Endothelial cell of umbilical vein (primary cell): ENCODE results near the gene CFD. TPM values are rescaled to one million over a fixed set of nuclear protein-coding genes. Genes with fewer than 3 reads are reported as not detected.

Source experiments
- BruUV-seq: library from RNA; stranded (reverse); fragments of 400-500 nt; replicated peaks from 2 replicates; lab custom pipeline; 2021; lab: Mats Ljungman, UMichigan
- CTCF ChIA-PET: fragments of 300-600, 350-600 bp; sonication (Branson Sonifier 250); formaldehyde crosslinking; loops from one replicate; lab custom pipeline; 2021; ENCODE audit warnings: antibody characterized with exemption, inconsistent platforms; lab: Charles Lee
- POLR2A ChIA-PET: fragments of 300-600, 350-600 bp; sonication (Branson Sonifier 250); formaldehyde crosslinking; loops from one replicate; lab custom pipeline; 2021; ENCODE audit warnings: antibody characterized with exemption, inconsistent platforms; lab: Charles Lee
- DNase-seq: peaks from one replicate; pipeline ENCODE4 v3.0.0-alpha.2; 2011; ENCODE audit warnings: low read depth, low spot score
- FAIRE-seq: peaks from 2 replicates; lab custom pipeline; 2011; peaks lifted over from hg19 to GRCh38; lab: Jason Lieb, UNC
- H2AFZ ChIP-seq: 2 replicates; pipeline ENCODE4 v1.6.0; 2012; ENCODE audit warnings: low read depth, low read length, control low read depth, inconsistent platforms
- H3K27ac ChIP-seq: 2 replicates; pipeline ENCODE4 v1.5.1; 2011; ENCODE audit warnings: low read depth, mild to moderate bottlenecking, control low read depth, low read length, moderate library complexity; ENCODE audit not compliant: insufficient read depth
- H3K27me3 ChIP-seq, 2 experiments: 2 replicates each; pipeline versions ENCODE4 v1.6.0 to v1.6.1; 2011; ENCODE audit warnings: low read length in 2 of 2, mixed read lengths in 1 of 2; ENCODE audit not compliant: control insufficient read depth in 2 of 2, insufficient read depth in 2 of 2
- H3K36me3 ChIP-seq, 2 experiments: 2 replicates in 1 of 2; 3 replicates in 1 of 2; pipeline ENCODE4 v1.5.1; 2011; ENCODE audit warnings: low read length in 2 of 2, mild to moderate bottlenecking in 1 of 2, moderate library complexity in 1 of 2; ENCODE audit not compliant: control insufficient read depth in 2 of 2, insufficient read depth in 2 of 2; ENCODE audit errors: extremely low read depth in 1 of 2
- H3K4me1 ChIP-seq: 3 replicates; pipeline ENCODE4 v1.5.1; 2011; ENCODE audit warnings: mild to moderate bottlenecking, low read length; ENCODE audit not compliant: control insufficient read depth, insufficient read depth; ENCODE audit errors: extremely low read depth
- H3K4me2 ChIP-seq: 2 replicates; pipeline ENCODE4 v1.6.1; 2011; ENCODE audit warnings: low read length, control low read depth, mixed read lengths; ENCODE audit not compliant: insufficient read depth
- H3K4me3 ChIP-seq, 3 experiments: fragments of 200-600 bp in 1 of 3; sonication (generic), shearing (Covaris generic) in 1 of 3; replicated peaks in 1 of 3; 2 replicates each; pipeline ENCODE4 v1.5.1; 2011 to 2016; ENCODE audit warnings: control low read depth in 3 of 3, low read length in 3 of 3, mild to moderate bottlenecking in 2 of 3, inconsistent platforms in 1 of 3, low read depth in 1 of 3, moderate library complexity in 1 of 3; ENCODE audit not compliant: insufficient read depth in 1 of 3
- H3K79me2 ChIP-seq: 2 replicates; pipeline ENCODE4 v1.6.0; 2012; ENCODE audit warnings: low read length, inconsistent platforms; ENCODE audit not compliant: control insufficient read depth, insufficient read depth
- H3K9ac ChIP-seq: replicated peaks from 2 replicates; pipeline ENCODE3; 2011; ENCODE audit warnings: low read length, control low read depth; ENCODE audit not compliant: insufficient read depth; ENCODE audit errors: extremely low read depth
- H3K9me1 ChIP-seq: replicated peaks from 3 replicates; pipeline ENCODE4 v1.6.0; 2011; ENCODE audit warnings: mild to moderate bottlenecking, low read length; ENCODE audit not compliant: control insufficient read depth, insufficient read depth; ENCODE audit errors: extremely low read depth
- H3K9me3 ChIP-seq: replicated peaks from 2 replicates; pipeline ENCODE4 v1.5.1; 2012; ENCODE audit warnings: low read length, inconsistent platforms; ENCODE audit not compliant: control insufficient read depth, insufficient read depth
- H4K20me1 ChIP-seq: replicated peaks from 2 replicates; pipeline ENCODE3; 2011; ENCODE audit warnings: mild to moderate bottlenecking, low read length; ENCODE audit not compliant: control insufficient read depth, insufficient read depth; ENCODE audit errors: extremely low read depth
- CTCF ChIP-seq, 2 donors: IDR thresholded peaks; 1 replicate in 1 of 2; 2 replicates in 1 of 2; pipeline ENCODE4 v1.5.1; 2011; ENCODE audit warnings: low read length in 2 of 2, mild to moderate bottlenecking in 2 of 2, moderate library complexity in 2 of 2, control low read depth in 1 of 2, inconsistent platforms in 1 of 2, low read depth in 1 of 2; ENCODE audit not compliant: insufficient read depth in 1 of 2; ENCODE audit errors: extremely low read depth in 1 of 2
- EZH2 ChIP-seq: IDR thresholded peaks from 2 replicates; pipeline ENCODE4 v1.6.1; 2012; ENCODE audit warnings: borderline replicate concordance, low read depth, mild to moderate bottlenecking, moderate library complexity, low read length, inconsistent platforms; ENCODE audit not compliant: severe bottlenecking
- FOS ChIP-seq: IDR thresholded peaks from 2 replicates; pipeline ENCODE4 v1.6.1; 2011; ENCODE audit warnings: mild to moderate bottlenecking, low read length, moderate library complexity, borderline replicate concordance; ENCODE audit not compliant: insufficient read depth
- GATA2 ChIP-seq: IDR thresholded peaks from 2 replicates; pipeline ENCODE4 v1.7.0; 2011; ENCODE audit warnings: low read depth, mild to moderate bottlenecking, moderate library complexity, mixed read lengths, low read length; ENCODE audit not compliant: insufficient read length, insufficient read depth
- JUN ChIP-seq: IDR thresholded peaks from 2 replicates; pipeline ENCODE4 v1.6.1; 2011; ENCODE audit warnings: borderline replicate concordance, low read depth; ENCODE audit not compliant: insufficient read length, insufficient read depth
- MAX ChIP-seq: IDR thresholded peaks from 2 replicates; pipeline ENCODE4 v1.6.1; 2011; ENCODE audit not compliant: insufficient read depth, insufficient read length
- MYC ChIP-seq: IDR thresholded peaks from one replicate; pipeline ENCODE4 v1.6.1; 2011; ENCODE audit warnings: mild to moderate bottlenecking, low read depth, low read length
- POLR2A ChIP-seq: IDR thresholded peaks from 2 replicates; pipeline ENCODE4 v1.6.1; 2012; ENCODE audit warnings: low read depth, mild to moderate bottlenecking, control low read depth, low read length
- POLR2AphosphoS5 ChIP-seq: IDR thresholded peaks from 2 replicates; pipeline ENCODE4 v1.6.1; 2012; ENCODE audit warnings: low read depth, mild to moderate bottlenecking, control low read depth, low read length, moderate library complexity; ENCODE audit not compliant: insufficient read depth
- dilution Hi-C: fragments of 300-500 bp; cut with MboI; formaldehyde crosslinking; loops from one replicate; pipeline ENCODE4 v1.15.0; 2019; ENCODE audit warnings: low sequenced_read_pairs; ENCODE audit not compliant: extremely low pct_ligation_motif_present
- intact Hi-C: fragments of 100-400 bp; cut with micrococcal nuclease; formaldehyde crosslinking; loops from one replicate; pipeline ENCODE4 v1.10.0; 2022
- polyA plus RNA-seq, 4 experiments: library from polyadenylated mRNA; depleted of rRNA in 3 of 4; stranded (reverse) in 3 of 4; unstranded in 1 of 4; fragments of >200 nt; gene quantifications; 2 replicates each; pipeline versions ENCODE4 v1.2.1 to v1.2.3, GENCODE V29; 2011 to 2012; ENCODE audit warnings: missing spikeins in 1 of 4
- total RNA-seq: library from RNA; stranded (reverse); gene quantifications from 2 replicates; pipeline ENCODE4 v1.2.3, GENCODE V29; 2021

Gene CFD
- total and polyA plus RNA-seq, 2 donors (not counting 3 experiments of a cell fraction or from before 2014, with no cell fraction given), result 0.25 to 0.40 TPM

GRCh38 chr19:810883-811489 lies 48.5 kb upstream of the CFD start:
- Histone ChIP-seq H3K4me3 (no peak overlapping the region), H4K20me1 (peaks cover 3% of the 10 kb centered on the region), H3K36me3 (peaks cover 40 to 48% of the 10 kb centered on the region in 2 experiments), H3K9me3 (no peaks in the 10 kb centered on the region), H2AFZ (no peak overlapping the region), H3K27ac (no peak overlapping the region), H3K9me1 (no peaks in the 10 kb centered on the region), H3K79me2 (peaks cover 38% of the 10 kb centered on the region), H3K9ac (no peak overlapping the region), H3K4me1 (no peaks in the 10 kb centered on the region), H3K4me2 (no peak overlapping the region), H3K27me3 (no peaks in the 10 kb centered on the region)
- DNase-seq (no peak), FAIRE-seq (no peak)
- CTCF ChIA-PET, result interaction anchor here (1.0 kb wide), 2 partner anchors 9 to 12 kb away, joined by 3 to 4 read pairs; no protein-coding TSS in a partner anchor
- dilution Hi-C loops, result no loop called here
- POLR2A ChIA-PET, result no interaction called here
- no TSS peak for BruUV-seq
- no peak for TF ChIP-seq FOS
- no peak for TF ChIP-seq EZH2
- no peak for TF ChIP-seq CTCF (IDR thresholded peaks at IDR 0.05; ENCODE audit: extremely low read depth in 1 of 2, insufficient read depth in 1 of 2, low read depth in 1 of 2, low read length in 2 of 2)
- no peak for TF ChIP-seq MAX
- no peak for TF ChIP-seq GATA2
- no peak for TF ChIP-seq POLR2A
- no peak for TF ChIP-seq JUN
- TF ChIP-seq MYC, result no peak
- peak; percentile 15 for TF ChIP-seq POLR2AphosphoS5
- intact Hi-C loops, result no loop called here
